A673 (cell line): ENCODE measurements around the gene ZNF334. TPM values are rescaled to one million over a fixed set of nuclear protein-coding genes. Genes with fewer than 3 reads are reported as not detected.

ENCODE experiments used
- BruUV-seq: library from RNA; stranded (reverse); fragments of 400-500 nt; replicated peaks from 2 replicates; lab custom pipeline; 2021; lab: Mats Ljungman, UMichigan
- CTCF ChIA-PET: fragments of 300-600 bp; sonication (Branson Sonifier 250); formaldehyde crosslinking; loops from one replicate; lab custom pipeline; 2022; ENCODE audit warnings: antibody characterized with exemption; lab: Charles Lee
- POLR2A ChIA-PET: fragments of 300-600 bp; sonication (Branson Sonifier 250); formaldehyde crosslinking; loops from one replicate; lab custom pipeline; 2022; ENCODE audit warnings: antibody characterized with exemption; ENCODE audit not compliant: low non-redundant PET; lab: Charles Lee
- DNase-seq: peaks from one replicate; pipeline ENCODE4 v3.0.0-alpha.2; 2015; ENCODE audit warnings: low spot score
- H3K27ac ChIP-seq: fragments of 200-600 bp; sonication (generic); 2 replicates; pipeline ENCODE4 v1.5.1; 2016; ENCODE audit warnings: mixed run types, low read depth, mild to moderate bottlenecking, mixed read lengths, antibody characterized with exemption, low read length; ENCODE audit not compliant: poor library complexity, severe bottlenecking
- H3K27me3 ChIP-seq: fragments of 200-600 bp; sonication (generic); replicated peaks from 2 replicates; pipeline ENCODE4 v1.6.1; 2017; ENCODE audit warnings: mixed run types, low read depth, mild to moderate bottlenecking, mixed read lengths, antibody characterized with exemption, low read length; ENCODE audit not compliant: insufficient read depth, poor library complexity
- H3K36me3 ChIP-seq: fragments of 200-600 bp; sonication (generic); 2 replicates; pipeline ENCODE4 v1.6.1; 2016; ENCODE audit warnings: mixed run types, mild to moderate bottlenecking, mixed read lengths, antibody characterized with exemption, low read length; ENCODE audit not compliant: insufficient read depth, poor library complexity, severe bottlenecking
- H3K4me1 ChIP-seq: fragments of 200-600 bp; sonication (generic); 2 replicates; pipeline ENCODE4 v1.6.1; 2017; ENCODE audit warnings: mixed run types, mild to moderate bottlenecking, mixed read lengths, antibody characterized with exemption, low read length; ENCODE audit not compliant: insufficient read depth, poor library complexity, severe bottlenecking
- H3K4me3 ChIP-seq: fragments of 200-600 bp; sonication (generic); 2 replicates; pipeline ENCODE4 v1.5.1; 2016; ENCODE audit warnings: low read depth, mixed run types, mild to moderate bottlenecking, mixed read lengths, low read length; ENCODE audit not compliant: poor library complexity, severe bottlenecking
- H3K9me3 ChIP-seq: fragments of 200-600 bp; sonication (generic); 2 replicates; pipeline ENCODE4 v1.6.1; 2016; ENCODE audit warnings: mixed run types, low read depth, mild to moderate bottlenecking, mixed read lengths, antibody characterized with exemption, low read length; ENCODE audit not compliant: poor library complexity, severe bottlenecking
- EZH2 ChIP-seq: fragments of 200-600 bp; sonication (generic); IDR thresholded peaks from 2 replicates; pipeline ENCODE4 v1.6.1; 2017; ENCODE audit warnings: borderline replicate concordance, low read depth, mild to moderate bottlenecking, mixed read lengths, antibody characterized with exemption, low read length; ENCODE audit not compliant: poor library complexity, severe bottlenecking
- intact Hi-C: fragments of 100-400 bp; cut with micrococcal nuclease; formaldehyde crosslinking; loops from one replicate; pipeline ENCODE4 v1.10.0; 2022; ENCODE audit not compliant: unreplicated experiment
- total RNA-seq: library from RNA; stranded (reverse); gene quantifications from 2 replicates; pipeline ENCODE4 v1.2.3, GENCODE V29; 2021
- TF ChIP-seq, protein P1 (sequence below): fragments of 300-800, 200-600 bp; sonication (generic); conservative IDR thresholded peaks from 2 replicates; pipeline ENCODE4 v1.5.1; 2017; ENCODE audit warnings: low read depth, mild to moderate bottlenecking, antibody characterized with exemption, low read length, moderate library complexity, mixed read lengths

Gene ZNF334
- total RNA-seq, 1 experiment from 2014 or later = 4.5 TPM

DNA sequence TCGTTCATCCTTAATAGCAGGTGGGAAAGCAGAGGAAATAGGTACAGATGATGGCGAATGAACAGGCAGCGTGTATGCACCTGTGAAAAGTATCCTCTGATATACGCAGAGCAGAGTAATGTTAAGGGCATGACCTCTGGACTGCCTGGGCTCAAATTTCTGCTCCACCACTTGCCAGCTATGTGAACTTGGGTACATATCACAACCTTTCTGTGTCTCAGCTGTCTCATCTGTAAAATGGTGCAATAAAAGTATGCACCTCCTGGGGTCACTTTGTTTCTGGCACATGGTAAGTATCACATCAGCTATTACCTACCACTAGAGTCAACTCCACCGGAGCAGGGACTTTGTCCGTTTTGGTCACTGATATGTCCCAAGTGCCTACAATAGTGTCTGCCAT, 34.6 kb upstream of the ZNF334 start:
- Histone ChIP-seq H3K4me1 (no peaks in the 10 kb centered on the region), H3K4me3 (no peak overlapping the region), H3K27ac (no peak overlapping the region), H3K36me3 (no peaks in the 10 kb centered on the region), H3K9me3 (no peaks in the 10 kb centered on the region), H3K27me3 (peaks cover 8% of the 10 kb centered on the region)
- TF ChIP-seq EZH2 = no peak
- TF ChIP-seq, protein P1, sequence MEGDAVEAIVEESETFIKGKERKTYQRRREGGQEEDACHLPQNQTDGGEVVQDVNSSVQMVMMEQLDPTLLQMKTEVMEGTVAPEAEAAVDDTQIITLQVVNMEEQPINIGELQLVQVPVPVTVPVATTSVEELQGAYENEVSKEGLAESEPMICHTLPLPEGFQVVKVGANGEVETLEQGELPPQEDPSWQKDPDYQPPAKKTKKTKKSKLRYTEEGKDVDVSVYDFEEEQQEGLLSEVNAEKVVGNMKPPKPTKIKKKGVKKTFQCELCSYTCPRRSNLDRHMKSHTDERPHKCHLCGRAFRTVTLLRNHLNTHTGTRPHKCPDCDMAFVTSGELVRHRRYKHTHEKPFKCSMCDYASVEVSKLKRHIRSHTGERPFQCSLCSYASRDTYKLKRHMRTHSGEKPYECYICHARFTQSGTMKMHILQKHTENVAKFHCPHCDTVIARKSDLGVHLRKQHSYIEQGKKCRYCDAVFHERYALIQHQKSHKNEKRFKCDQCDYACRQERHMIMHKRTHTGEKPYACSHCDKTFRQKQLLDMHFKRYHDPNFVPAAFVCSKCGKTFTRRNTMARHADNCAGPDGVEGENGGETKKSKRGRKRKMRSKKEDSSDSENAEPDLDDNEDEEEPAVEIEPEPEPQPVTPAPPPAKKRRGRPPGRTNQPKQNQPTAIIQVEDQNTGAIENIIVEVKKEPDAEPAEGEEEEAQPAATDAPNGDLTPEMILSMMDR = no peak
- no peak for DNase-seq
- BruUV-seq = no TSS peak
- intact Hi-C loops = no loop called here
- ChIA-PET CTCF (no interaction called here), POLR2A (no interaction called here)

DNA sequence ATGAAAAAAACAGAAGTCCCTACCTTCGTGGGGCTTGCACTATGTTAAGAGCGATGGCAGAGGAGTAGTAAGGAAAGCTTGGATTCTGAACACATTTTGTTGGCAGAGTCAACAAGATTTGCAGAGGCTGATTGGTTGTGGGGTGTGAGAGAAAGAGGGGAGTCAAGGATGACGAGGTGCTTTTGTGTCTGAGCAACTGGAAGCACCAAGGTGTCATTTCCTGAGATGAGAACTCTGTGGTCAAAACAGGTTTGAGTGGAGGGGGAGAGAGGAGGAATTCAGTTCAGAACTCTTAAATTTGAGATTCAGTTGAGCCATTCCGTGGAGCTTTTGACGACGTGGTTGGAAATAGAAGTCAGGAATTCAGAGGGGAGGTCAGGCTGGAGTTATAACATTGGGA, 33.6 kb upstream of the ZNF334 start:
- intact Hi-C loops = no loop called here
- BruUV-seq = no TSS peak
- Histone ChIP-seq H3K27me3 (peaks cover 16% of the 10 kb centered on the region), H3K9me3 (no peaks in the 10 kb centered on the region), H3K27ac (no peak overlapping the region), H3K4me3 (no peak overlapping the region), H3K36me3 (no peaks in the 10 kb centered on the region), H3K4me1 (no peaks in the 10 kb centered on the region)
- CTCF ChIA-PET = no interaction called here
- DNase-seq = no peak
- TF ChIP-seq, protein P1 = no peak
- no peak for TF ChIP-seq EZH2
- POLR2A ChIA-PET = no interaction called here

DNA sequence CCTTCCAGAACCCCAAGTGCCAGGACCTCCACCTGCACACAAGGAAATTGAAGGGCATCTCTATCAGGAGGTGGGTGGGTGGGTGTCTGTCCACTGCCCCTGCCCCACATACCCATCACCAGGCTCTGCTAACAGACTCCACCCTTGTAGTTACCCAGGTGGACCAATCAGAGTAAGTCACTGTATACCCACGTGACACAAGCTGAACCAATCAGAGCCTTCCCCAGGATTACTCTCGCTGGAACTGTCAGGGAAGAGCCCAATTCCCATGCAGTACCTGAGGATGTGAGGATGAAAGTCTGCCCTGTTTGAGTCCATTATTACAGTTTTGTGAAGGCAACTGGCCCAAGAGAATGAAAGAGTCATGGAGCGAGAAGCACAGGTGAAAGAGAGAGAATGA, 32.9 kb upstream of the ZNF334 start:
- no peaks in the 10 kb centered on the region for H3K4me1 ChIP-seq
- intact Hi-C loops = no loop called here
- no peak for TF ChIP-seq EZH2
- TF ChIP-seq, protein P1 = no peak
- BruUV-seq = no TSS peak
- no peaks in the 10 kb centered on the region for H3K9me3 ChIP-seq
- no peak overlapping the region for H3K4me3 ChIP-seq
- CTCF ChIA-PET = no interaction called here
- H3K27ac ChIP-seq = no peak overlapping the region
- no peaks in the 10 kb centered on the region for H3K36me3 ChIP-seq
- H3K27me3 ChIP-seq = peaks cover 23% of the 10 kb centered on the region
- POLR2A ChIA-PET = no interaction called here
- DNase-seq = no peak
